Stimulated activated CD4-positive, alpha-beta T cell treated with anti-CD3 and anti-CD28 coated beads, Interleukin-2, amount 100 ng/mL, for 24 hours (primary cell): ENCODE data around the gene ZNF268.

Experiments used
- DNase-seq, 2 donors: peaks; one replicate each; pipeline ENCODE4 v3.0.0-alpha.2; 2020

Gene ZNF268

GRCh38 chr12:133181238-133181959, at the start of gene ZNF268:
Gene ZNF268, plus strand, starts transcription at chr12:133181495. Its CDS starts 503 bp downstream, at chr12:133181998.
- peak; percentile 90 to 93 for DNase-seq

GRCh38 chr12:133135747-133136146, 45.5 kb upstream of the ZNF268 start:
- no peak for DNase-seq

DNA sequence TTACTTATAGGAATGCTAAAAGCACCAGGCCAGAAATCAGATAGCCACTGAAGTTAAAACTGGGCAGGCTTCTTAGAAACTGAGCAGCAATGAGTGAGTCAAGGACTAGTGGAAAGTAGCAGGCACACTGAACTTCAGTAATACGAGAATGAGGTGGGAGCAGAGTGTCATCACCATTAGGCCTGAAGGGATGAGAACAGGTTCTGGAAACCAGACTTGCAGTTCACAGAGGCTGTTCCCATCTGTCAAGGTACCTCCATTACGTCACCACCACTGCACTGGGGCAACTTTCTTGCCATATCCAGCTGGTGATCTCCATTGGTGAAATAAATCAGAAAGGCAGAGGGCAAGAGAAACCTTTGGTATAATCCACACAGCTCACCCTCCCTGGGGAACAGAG, 35.3 kb upstream of the ZNF268 start:
- DNase-seq = no peak

GRCh38 chr12:133156125-133156690, 25.1 kb upstream of the ZNF268 start:
- no peak for DNase-seq

- DNase-seq = no peak
Measured at GRCh38 chr12:133165776-133166175, 15.5 kb upstream of the ZNF268 start.

DNA sequence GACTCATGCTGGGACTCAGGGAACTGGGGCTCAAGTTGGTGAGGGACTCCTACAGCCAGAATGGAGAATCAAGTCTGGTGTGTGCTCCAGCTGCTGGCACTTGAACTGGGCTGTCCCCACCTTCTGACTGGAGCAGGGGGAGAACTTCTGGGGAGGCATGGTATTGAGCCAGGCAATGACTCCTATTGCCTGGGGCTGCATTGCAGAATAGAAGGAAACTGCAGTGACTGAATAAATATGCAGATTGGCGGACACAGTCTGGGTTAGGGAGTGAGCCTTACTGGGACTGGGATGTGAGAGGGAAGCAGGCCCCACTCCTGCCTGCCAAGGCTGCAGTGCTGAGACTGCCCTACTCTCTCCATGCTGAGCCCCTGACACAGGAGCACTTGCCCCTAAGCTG, 8.8 kb upstream of the ZNF268 start:
- no peak for DNase-seq

GRCh38 chr12:133174901-133175300, 6.4 kb upstream of the ZNF268 start:
- no peak for DNase-seq

- no peak for DNase-seq
Measured at GRCh38 chr12:133180669-133181068, 626 bp upstream of the ZNF268 start.

- DNase-seq = no peak
Measured at GRCh38 chr12:133190176-133190575, 8.9 kb downstream of the ZNF268 start.

GRCh38 chr12:133192847-133193246, 11.6 kb downstream of the ZNF268 start:
- no peak for DNase-seq

DNA sequence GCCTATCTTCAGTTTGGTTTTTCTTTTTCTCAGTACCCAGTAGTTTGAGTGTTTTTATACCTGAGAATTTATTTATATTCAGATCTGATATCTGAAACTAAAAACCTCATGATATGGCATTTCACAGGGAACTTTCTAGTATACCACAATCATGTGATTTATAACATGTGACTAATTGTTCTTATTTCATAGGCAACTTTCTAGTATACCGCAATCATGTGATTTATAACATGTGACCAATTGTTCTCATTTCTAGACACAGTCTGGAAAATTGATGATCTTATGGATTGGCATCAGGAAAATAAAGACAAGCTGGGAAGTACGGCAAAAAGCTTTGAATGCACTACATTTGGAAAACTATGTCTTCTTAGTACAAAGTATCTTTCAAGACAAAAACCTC, 20.6 kb downstream of the ZNF268 start:
- no peak for DNase-seq

DNA sequence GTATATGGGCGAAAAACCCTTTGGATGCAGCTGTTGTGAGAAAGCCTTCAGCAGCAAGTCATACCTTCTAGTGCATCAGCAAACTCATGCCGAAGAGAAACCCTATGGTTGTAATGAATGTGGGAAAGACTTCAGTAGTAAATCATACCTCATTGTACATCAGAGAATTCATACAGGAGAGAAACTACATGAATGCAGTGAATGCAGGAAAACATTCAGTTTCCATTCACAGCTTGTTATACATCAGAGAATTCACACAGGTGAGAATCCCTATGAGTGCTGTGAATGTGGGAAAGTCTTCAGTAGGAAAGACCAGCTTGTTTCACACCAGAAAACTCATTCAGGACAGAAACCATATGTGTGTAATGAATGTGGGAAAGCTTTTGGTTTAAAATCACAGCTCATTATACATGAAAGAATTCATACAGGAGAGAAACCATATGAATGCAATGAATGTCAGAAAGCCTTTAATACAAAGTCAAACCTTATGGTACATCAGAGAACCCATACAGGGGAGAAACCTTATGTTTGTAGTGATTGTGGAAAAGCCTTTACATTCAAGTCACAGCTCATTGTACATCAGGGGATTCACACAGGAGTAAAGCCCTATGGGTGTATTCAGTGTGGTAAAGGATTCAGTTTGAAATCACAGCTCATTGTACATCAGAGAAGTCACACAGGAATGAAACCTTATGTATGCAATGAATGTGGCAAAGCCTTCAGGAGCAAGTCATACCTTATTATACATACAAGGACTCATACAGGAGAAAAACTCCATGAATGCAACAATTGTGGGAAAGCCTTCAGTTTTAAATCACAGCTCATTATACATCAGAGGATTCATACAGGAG, 21.4 kb downstream of the ZNF268 start:
- DNase-seq = no peak

DNA sequence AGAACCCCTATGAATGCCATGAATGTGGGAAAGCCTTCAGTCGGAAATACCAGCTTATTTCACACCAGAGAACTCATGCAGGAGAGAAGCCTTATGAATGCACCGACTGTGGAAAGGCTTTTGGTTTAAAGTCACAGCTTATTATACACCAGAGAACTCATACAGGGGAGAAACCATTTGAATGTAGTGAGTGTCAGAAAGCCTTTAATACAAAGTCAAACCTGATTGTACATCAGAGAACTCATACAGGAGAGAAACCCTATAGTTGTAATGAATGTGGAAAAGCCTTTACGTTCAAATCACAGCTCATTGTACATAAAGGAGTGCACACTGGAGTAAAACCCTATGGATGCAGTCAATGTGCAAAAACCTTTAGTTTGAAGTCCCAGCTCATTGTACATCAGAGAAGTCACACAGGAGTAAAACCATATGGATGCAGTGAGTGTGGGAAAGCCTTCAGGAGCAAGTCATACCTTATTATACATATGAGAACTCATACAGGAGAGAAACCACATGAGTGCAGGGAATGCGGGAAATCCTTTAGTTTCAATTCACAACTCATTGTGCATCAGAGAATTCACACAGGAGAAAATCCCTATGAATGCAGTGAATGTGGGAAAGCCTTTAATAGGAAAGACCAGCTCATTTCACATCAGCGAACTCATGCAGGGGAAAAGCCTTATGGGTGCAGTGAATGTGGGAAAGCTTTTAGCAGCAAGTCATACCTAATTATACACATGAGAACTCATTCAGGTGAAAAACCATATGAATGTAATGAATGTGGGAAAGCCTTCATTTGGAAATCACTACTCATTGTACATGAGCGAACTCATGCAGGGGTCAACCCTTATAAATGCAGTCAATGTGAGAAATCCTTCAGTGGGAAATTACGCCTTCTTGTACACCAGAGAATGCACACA, 22.3 kb downstream of the ZNF268 start:
- DNase-seq = no peak

DNA sequence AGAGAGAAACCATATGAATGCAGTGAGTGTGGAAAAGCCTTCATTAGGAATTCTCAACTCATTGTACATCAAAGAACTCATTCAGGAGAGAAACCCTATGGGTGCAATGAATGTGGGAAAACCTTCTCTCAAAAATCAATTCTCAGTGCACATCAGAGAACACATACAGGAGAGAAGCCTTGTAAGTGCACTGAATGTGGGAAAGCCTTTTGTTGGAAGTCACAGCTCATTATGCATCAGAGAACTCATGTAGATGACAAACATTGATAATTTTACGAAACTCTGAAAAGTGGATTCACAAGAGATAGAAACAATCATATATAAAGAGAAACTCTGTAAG, 22.9 kb downstream of the ZNF268 start:
- no peak for DNase-seq

GRCh38 chr12:133206390-133206789, 25.1 kb downstream of the ZNF268 start:
- DNase-seq = no peak

DNA sequence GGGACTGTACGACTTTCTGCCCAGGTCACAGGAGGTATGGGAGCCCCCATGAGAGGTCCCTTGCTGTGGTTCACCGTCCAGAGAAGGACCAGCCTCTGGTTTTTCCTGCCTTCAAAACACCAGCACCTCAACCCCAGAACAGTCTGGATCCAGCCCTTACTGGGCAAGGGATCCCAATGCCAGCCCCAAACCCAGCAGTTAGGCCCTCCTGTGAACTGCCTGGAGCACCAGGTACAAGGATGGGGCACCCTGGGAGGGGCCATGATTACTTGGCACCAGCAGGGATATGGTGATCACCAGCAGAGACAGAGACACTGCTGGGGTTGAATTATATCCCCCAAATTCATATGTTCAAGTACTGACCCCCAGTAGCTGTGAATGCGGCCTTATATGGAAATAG, 34.4 kb downstream of the ZNF268 start:
- no peak for DNase-seq

- no peak for DNase-seq
Measured at GRCh38 chr12:133217219-133217618, 35.9 kb downstream of the ZNF268 start.

- no peak for DNase-seq
Measured at GRCh38 chr12:133220521-133220920, 39.2 kb downstream of the ZNF268 start.

DNA sequence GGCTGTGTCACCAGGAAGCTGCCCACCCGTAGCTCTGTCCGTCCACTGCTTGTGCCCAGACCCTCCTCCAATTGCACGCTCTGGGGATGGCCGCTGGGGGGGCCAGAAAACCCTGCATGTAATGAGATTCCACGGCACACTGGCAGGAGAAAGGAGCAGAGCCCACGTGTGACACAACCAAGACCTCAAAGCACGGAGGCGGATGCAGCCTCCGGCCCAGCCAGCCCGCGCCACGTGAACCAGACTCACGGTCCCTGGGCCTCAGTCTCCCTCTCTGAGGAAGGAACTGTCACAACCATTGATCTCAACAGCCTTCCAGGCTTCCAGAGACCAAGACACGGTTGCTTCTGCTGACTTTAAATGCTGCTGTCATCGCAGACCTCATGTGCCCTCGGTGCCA, 39.9 kb downstream of the ZNF268 start:
- no peak for DNase-seq

DNA sequence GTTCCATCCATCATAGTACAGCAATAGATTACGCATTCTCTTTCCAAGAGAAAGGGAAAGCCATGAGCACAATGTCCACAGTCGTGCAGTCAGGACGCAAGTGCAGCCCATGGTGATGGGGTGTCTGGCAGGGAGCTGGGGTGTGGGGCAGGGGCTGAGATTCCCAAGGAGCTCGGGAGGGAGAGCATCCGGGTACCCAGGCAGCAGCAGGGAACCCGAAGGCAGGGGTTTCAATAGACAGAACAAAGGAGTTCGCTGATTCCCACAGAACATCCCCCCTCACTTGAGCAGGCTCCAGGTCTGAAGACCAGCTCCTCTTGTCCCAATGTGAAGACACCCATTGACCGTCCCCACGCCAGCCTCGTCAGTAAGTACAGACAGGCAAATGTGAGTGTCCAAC, 40.9 kb downstream of the ZNF268 start:
- no peak for DNase-seq

DNA sequence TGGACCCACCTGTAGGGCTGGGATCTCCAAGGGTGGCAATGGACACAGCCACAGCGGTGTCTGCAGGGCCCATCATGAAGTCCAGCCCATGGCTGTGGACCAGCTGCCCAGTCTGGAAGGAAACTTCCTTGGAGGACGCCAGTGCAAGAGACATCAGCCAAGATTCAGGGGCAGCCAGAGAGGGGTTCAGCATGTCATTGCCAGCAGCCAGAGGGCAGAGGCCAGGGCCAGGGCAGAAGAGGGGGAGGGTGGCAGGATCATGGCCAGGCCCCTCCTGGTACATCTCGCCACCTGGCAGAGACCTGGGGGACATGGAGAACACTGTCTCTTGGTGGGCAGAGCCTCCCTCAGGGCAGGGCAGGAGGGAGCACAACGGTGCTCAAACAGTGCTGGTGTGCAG, 44.2 kb downstream of the ZNF268 start:
- DNase-seq = no peak

GRCh38 chr12:133226690-133227089, 45.4 kb downstream of the ZNF268 start:
- no peak for DNase-seq

GRCh38 chr12:133227281-133227852, 46.1 kb downstream of the ZNF268 start:
- DNase-seq = no peak
